K562 (cell line): ENCODE measurements around the gene OBSL1. TPM values are rescaled to one million over a fixed set of nuclear protein-coding genes. Genes with fewer than 3 reads are reported as not detected.

Source experiments
- CBX3 ChIP-seq, 2 experiments: IDR thresholded peaks; 1 replicate in 1 of 2; 2 replicates in 1 of 2; pipeline ENCODE4 v1.6.1; 2012; ENCODE audit warnings: inconsistent platforms in 2 of 2, low read length in 2 of 2, borderline replicate concordance in 1 of 2, control low read depth in 1 of 2
- ELF2 ChIP-seq: fragments of 250-450 bp; sonication (Bioruptor Pico); IDR thresholded peaks from 2 replicates; pipeline ENCODE4 v1.5.0; 2021; ENCODE audit warnings: mild to moderate bottlenecking
- FOXJ2 ChIP-seq: fragments of 200-800 bp; sonication (Bioruptor generic); IDR thresholded peaks from 2 replicates; pipeline ENCODE4 v1.6.1; 2016; ENCODE audit warnings: missing genetic modification characterization, missing compliant biosample characterization
- GATAD2B ChIP-seq: fragments of 450-650 bp; IDR thresholded peaks from 2 replicates; pipeline ENCODE4 v1.6.1; 2017; ENCODE audit warnings: mild to moderate bottlenecking, borderline replicate concordance
- HDAC8 ChIP-seq: fragments of 450-650 bp; IDR thresholded peaks from 2 replicates; pipeline ENCODE4 v1.6.1; 2016; ENCODE audit warnings: mild to moderate bottlenecking, missing genetic modification characterization, moderate library complexity, missing compliant biosample characterization
- LEF1 ChIP-seq: fragments of 450-650 bp; IDR thresholded peaks from 2 replicates; pipeline ENCODE4 v1.6.1; 2016; ENCODE audit warnings: mild to moderate bottlenecking
- MAZ ChIP-seq, 2 experiments: fragments of 450-650 bp in 1 of 2; sonication (generic) in 1 of 2; formaldehyde crosslinking; IDR thresholded peaks in 1 of 2; conservative IDR thresholded peaks in 1 of 2; 2 replicates each; pipeline versions ENCODE4 v1.4.0 to v1.5.0; 2020; ENCODE audit warnings: mild to moderate bottlenecking in 1 of 2, missing genetic modification reagents in 1 of 2
- NR2F6 ChIP-seq: fragments of 450-650 bp; formaldehyde crosslinking; IDR thresholded peaks from 2 replicates; pipeline ENCODE4 v1.4.0; 2020; ENCODE audit warnings: mild to moderate bottlenecking
- RBM25 ChIP-seq: fragments of 200-400 bp; formaldehyde crosslinking; IDR thresholded peaks from 2 replicates; pipeline ENCODE4 v1.6.1; 2018; ENCODE audit warnings: low read length, low read depth, moderate library complexity; ENCODE audit not compliant: severe bottlenecking
- RFX5 ChIP-seq: IDR thresholded peaks from 2 replicates; pipeline ENCODE4 v1.6.1; 2011; ENCODE audit warnings: low read depth, mild to moderate bottlenecking, improper control_type of control experiment, low read length
- TCF7L2 ChIP-seq: fragments of 150-350 bp; IDR thresholded peaks from 2 replicates; pipeline ENCODE4 v1.6.1; 2016; ENCODE audit warnings: low read depth, mild to moderate bottlenecking, low read length, moderate library complexity
- U2AF2 ChIP-seq: fragments of 200-400 bp; formaldehyde crosslinking; optimal IDR thresholded peaks from 2 replicates; pipeline ENCODE3; 2017; ENCODE audit warnings: low read depth, mild to moderate bottlenecking, low read length
- UBTF ChIP-seq, 2 experiments: IDR thresholded peaks; 2 replicates each; pipeline ENCODE4 v1.6.1; 2012; ENCODE audit warnings: improper control_type of control experiment in 2 of 2, low read depth in 2 of 2, low read length in 2 of 2, borderline replicate concordance in 1 of 2
- ZFPM2 ChIP-seq: fragments of 250-450 bp; sonication (Bioruptor Pico); IDR thresholded peaks from 2 replicates; pipeline ENCODE4 v1.5.1; 2022; ENCODE audit warnings: mild to moderate bottlenecking
- ZNF133 ChIP-seq: fragments of 250-450 bp; sonication (Bioruptor Pico); IDR thresholded peaks from 2 replicates; pipeline ENCODE4 v1.4.0; 2020; ENCODE audit warnings: mild to moderate bottlenecking
- ZNF143 ChIP-seq: sonication (generic); formaldehyde crosslinking; IDR thresholded peaks from 2 replicates; pipeline ENCODE4 v1.9.0; 2022; ENCODE audit warnings: mild to moderate bottlenecking, missing genetic modification reagents
- ZNF175 ChIP-seq: fragments of 200-800 bp; sonication (Bioruptor generic); IDR thresholded peaks from 2 replicates; pipeline ENCODE4 v1.6.1; 2016; ENCODE audit warnings: low read depth, mild to moderate bottlenecking, missing genetic modification characterization, missing compliant biosample characterization
- ZNF398 ChIP-seq: fragments of 250-450 bp; sonication (Bioruptor Pico); IDR thresholded peaks from 2 replicates; pipeline ENCODE4 v1.8.0; 2021; ENCODE audit warnings: moderate library complexity, mild to moderate bottlenecking, inconsistent platforms
- ZNF592 ChIP-seq: fragments of 450-650 bp; IDR thresholded peaks from 2 replicates; pipeline ENCODE4 v1.6.1; 2017; ENCODE audit warnings: antibody characterized with exemption, mild to moderate bottlenecking
- polyA plus RNA-seq, 8 experiments: library from polyadenylated mRNA; depleted of rRNA in 4 of 8; stranded (reverse) in 5 of 8; unstranded in 3 of 8; fragments of >200 nt; fragmentation: Nextera tagmentation in 2 of 8; fragmentation: Illumina TruSeq in 1 of 8; extraction: Ambion mirVana in 2 of 8; extraction: Trizol in 1 of 8; gene quantifications; 2 replicates each; pipeline versions ENCODE4 v1.2.1 to v1.2.3, GENCODE V29; 2011 to 2014; ENCODE audit warnings: inconsistent platforms in 1 of 8, missing spikeins in 1 of 8
- total RNA-seq, 7 experiments: library from RNA; depleted of rRNA in 6 of 7; stranded (reverse); fragments of >200 nt in 6 of 7; fragmentation: Illumina TruSeq in 2 of 7; extraction: Trizol in 2 of 7; gene quantifications; 2 replicates each; pipeline versions ENCODE4 v1.2.1 to v1.2.3, GENCODE V29; 2011 to 2021; ENCODE audit warnings: low replicate concordance in 1 of 7

Gene OBSL1
- total and polyA plus RNA-seq, 9 of the 15 experiments (the other 6 are each of a cell fraction or from before 2014, with no cell fraction given) = 1.2 to 26.6 (median 8.6) TPM

- TF ChIP-seq ELF2 (no peak), ZNF398 (CRISPR knock-in tag) (no peak), ZNF133 (CRISPR knock-in tag) (no peak), ZNF175 (CRISPR knock-in tag) (no peak), LEF1 (peak; percentile 98), RBM25 (no peak), ZNF592 (peak; percentile 49), GATAD2B (peak; percentile 76), U2AF2 (no peak), TCF7L2 (no peak), CBX3 (IDR thresholded peaks at IDR 0.05; ENCODE audit: borderline replicate concordance in 1 of 2, low read length in 2 of 2) (peak in 1 of 2 experiments; percentile 42; a peak in 1 of 3 replicates), MAZ (CRISPR knock-in tag; conservative IDR thresholded peaks at IDR 0.05 in 1 of 2, IDR thresholded peaks at IDR 0.05 in 1 of 2) (peak in 1 of 2 experiments; percentile 59; a peak in 2 of 4 replicates), HDAC8 (tag) (no peak), FOXJ2 (tag) (peak; percentile 51; the same call in 1 of the 2 replicates), RFX5 (no peak), ZNF143 (no peak), UBTF (IDR thresholded peaks at IDR 0.05; ENCODE audit: borderline replicate concordance in 1 of 2, low read depth in 2 of 2, low read length in 2 of 2) (0 out of 4 replicates have a peak, but pooled peaks of 1 of the 2 experiments have one; percentile 20), NR2F6 (CRISPR knock-in tag) (no peak), ZFPM2 (no peak)
These were observed at the start of gene OBSL1 (continued) for GRCh38 chr2:219571311-219572236.
